HG03175 (cell line): ENCODE data around the gene ENKD1.

Experiments used
- ATAC-seq: cut with Tn5 transposase; IDR thresholded peaks from one replicate; pipeline ENCODE4 v1.9.1; 2021; ENCODE audit warnings: mild to moderate bottlenecking, moderate library complexity; ENCODE audit not compliant: unreplicated experiment

Gene ENKD1

DNA sequence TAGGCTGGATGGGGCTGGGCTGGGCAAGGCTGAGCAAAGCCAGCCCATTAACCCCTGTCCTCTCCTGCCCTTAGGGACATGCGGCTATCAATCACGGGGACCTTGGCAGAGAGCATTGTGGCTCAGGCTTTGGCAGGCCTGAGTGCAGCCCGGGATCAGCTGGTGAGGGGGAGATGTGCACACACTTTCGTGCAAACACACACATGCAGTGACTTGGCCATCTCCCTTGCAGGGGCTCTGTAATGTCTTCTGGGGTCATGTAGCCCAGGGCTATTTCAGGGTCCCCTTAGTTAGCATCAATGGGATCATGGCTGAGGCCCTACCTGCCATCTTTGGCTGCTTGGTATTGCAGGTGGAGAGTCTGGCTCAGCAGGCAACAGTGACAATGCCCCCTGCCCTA is 14.7 kb downstream of the ENKD1 start:
- no peak for ATAC-seq

DNA sequence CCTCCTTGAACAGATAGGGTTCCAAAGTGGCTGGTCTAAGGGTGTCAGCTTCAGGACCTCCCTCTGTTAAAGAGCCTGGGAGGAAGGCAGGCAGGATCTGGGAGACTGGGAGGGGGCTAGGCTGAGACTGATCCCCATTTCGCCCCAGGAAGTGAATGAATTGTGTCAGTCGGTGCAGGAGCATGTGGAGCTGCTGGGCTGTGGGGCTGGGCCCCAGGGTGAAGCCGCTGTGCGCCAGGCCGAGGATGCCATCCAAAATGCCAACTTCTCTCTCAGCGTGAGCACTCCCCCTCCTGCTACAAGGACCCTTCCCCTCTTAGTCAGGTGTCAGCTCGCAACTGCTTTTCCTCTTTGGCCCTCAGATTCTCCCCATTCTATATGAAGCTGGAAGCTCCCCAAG is 15.5 kb downstream of the ENKD1 start:
- no peak for ATAC-seq

- ATAC-seq: no peak
These were observed 16.5 kb downstream of the ENKD1 start for GRCh38 chr16:67650023-67650422.

DNA sequence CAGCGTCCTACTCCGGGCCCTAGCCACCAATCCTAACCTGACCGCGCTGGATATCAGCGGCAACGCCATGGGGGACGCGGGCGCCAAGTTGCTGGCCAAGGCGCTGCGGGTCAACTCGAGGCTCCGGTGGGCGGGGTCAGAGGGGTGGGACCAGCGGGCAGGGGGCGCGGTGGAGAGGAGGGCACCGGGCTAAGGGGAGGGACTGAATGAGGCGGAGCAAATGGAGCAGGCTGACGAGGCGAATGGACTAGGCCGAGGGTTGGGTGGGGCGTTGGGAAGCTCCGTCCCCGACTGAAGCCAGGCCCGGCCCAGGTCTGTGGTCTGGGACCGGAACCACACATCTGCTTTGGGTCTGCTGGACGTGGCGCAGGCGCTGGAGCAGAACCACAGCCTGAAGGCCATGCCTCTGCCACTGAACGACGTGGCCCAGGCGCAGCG is 17.0 kb downstream of the ENKD1 start:
- no peak for ATAC-seq

- no peak for ATAC-seq
These were observed 17.7 kb downstream of the ENKD1 start for GRCh38 chr16:67648764-67649407.

DNA sequence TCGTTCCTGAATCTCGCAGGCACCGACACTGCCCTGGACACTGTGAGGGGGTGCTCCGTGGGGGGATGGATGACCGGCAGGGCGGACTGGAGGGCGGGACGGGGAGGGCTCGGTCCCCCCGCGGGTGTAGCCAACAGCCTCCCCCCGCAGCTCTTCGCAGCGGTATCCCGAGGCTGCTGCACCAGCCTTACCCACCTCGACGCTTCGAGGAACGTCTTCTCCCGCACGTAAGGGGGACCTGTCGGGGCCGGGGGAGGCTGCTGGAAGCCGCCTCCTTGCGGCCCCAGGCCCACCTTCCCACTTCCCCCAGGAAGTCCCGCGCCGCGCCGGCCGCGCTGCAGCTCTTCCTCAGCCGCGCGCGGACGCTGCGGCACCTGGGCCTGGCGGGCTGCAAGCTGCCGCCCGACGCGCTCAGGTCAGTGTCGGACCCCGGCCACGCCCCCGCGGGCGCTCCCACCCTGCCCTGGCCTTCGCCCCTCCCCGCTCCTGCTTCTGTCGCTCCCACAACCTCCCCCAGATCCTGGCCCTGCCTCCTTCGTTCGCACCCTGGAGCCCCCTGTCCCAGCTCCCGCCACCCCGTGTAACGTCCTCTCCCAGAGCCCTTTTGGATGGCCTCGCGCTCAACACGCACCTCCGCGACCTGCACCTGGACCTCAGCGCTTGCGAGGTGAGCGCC is 18.3 kb downstream of the ENKD1 start:
- no peak for ATAC-seq

- ATAC-seq: no peak
These were observed 18.9 kb downstream of the ENKD1 start for GRCh38 chr16:67647681-67648080.

- ATAC-seq: no peak
These were observed 19.4 kb downstream of the ENKD1 start for GRCh38 chr16:67647111-67647651.

- peak; percentile 14 for ATAC-seq
These were observed 21.0 kb downstream of the ENKD1 start for GRCh38 chr16:67645397-67646121.

DNA sequence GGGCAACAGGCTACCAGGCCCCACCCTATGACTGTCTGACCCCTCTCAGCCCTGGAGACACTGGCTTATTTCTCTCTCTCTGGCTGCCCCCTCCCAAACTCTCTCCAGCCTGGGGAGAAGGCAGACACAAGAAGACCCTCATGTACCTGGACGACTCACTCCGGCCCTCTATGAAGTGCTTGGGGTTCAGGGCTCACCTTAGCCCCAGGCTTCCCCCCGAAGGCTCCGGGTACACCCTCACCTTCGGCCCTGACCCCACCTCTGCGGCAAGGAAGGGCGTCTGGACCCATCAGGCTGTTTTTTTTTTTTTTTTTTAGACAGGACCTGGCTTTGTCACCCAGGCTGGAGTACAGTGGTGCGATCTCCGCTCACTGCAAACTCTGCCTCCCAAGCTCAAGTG is 22.5 kb downstream of the ENKD1 start:
- no peak for ATAC-seq

DNA sequence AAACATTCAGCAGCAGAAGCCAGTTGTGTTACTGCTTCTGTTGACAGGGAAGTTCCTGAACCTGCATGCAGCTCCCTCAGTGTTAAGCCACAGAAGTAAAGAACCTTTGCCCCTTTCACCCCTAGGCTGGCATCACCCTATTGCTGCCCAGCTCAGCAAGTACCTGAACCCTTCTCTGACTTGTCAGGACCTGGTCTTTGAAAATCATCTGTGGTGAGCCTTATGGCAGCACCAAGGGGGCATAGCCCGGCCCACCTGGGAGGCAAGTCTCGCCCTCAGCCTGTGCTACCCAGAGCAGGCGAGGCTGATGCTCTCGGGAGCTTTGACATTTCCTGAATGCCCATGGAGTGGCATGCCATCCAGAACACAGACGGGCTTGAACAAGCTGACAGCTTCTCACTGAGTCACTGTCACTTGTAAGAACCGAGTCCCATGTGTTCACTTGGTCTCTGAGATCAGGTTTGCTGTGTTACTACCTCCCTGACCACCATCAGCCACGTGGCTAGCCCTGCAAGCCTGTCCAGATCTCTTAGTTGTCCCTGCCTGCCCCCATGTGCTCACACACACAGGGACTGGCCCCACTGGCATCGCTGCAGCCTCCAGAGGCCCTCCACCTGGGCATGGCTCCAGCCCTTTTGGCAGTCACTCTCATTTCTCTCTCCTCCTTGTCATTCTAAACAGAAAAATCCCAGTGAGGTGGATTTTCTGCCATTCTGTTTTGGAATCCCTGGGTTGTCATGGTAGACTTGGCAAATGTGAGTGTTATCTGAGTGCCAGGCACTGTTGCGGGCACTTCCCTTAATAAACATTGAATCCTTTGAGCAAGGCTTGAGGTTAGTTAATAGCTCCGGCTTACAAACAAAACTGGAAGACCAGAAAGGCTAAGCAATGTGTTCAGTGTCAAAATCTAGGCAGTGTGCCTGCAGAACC is 24.5 kb downstream of the ENKD1 start:
- ATAC-seq: no peak

GRCh38 chr16:67637625-67638024 is 28.9 kb downstream of the ENKD1 start:
- no peak for ATAC-seq

- no peak for ATAC-seq
These were observed 29.8 kb downstream of the ENKD1 start for GRCh38 chr16:67636713-67637112.

DNA sequence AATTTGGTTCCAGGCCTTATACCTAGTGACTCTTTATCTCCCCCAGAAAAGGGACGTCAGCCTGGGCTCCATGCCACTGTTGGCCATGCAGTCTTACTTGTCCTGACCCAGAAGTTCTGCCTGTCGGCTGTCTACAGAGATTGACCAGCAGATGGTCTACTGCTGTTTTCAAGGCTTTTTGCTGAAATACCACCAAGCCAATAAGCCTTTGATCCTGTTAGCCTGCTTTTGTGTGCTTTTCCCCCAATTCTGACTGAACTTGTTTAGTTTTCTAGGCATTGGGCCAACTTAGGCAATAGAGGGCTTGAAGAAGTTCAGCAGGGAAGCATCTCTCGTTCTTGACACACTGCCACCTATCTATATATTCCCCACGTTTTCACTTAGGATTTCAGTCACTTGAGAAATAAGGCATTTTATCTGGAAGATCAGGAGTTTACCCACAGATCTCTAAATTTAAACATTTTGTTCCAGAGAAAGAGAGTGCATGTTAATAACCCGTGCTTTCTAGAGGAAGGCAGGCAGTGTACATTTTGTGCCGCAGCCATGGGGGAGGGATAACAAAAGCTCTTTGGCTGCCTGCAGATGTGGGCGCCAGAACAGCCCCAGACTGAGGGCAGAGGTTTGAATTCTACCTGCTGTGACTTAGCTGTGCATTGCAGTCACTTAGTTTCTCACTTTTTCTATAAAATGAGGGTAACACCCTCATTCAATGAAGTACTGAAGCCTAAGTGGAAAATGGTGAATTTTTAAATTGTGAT is 34.0 kb downstream of the ENKD1 start:
- ATAC-seq: no peak

GRCh38 chr16:67628216-67628615 is 38.3 kb downstream of the ENKD1 start:
- no peak for ATAC-seq

DNA sequence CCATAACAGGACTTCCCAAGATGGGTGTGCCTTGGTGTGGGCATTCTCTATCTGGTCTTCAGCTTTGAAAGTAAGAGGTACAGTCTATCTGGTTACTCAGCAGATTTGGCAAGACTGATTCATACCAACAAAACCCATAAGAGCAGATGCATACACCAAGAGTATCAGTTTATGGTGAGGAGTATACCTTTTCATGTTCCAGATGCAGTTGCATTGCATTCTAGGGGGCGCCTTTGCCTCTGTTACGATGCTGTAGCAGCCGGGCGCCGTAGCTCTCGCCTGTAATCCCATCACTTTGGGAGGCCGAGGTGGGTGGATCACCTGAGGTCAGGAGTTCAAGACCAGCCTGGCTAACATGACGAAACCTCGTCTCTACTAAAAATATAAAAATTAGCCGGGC is 52.7 kb downstream of the ENKD1 start:
- ATAC-seq: no peak
